Duodenal mucosa (tissue), 2 donors: ENCODE measurements around the gene F7.
"Not testable (repeated sequence)": the region's sequence is repeated elsewhere in the genome, so short reads cannot be mapped to it uniquely, and the experiment has no call there.

Experiments
- H3K27ac ChIP-seq: one replicate; pipeline ENCODE4 v1.7.0; 2013; ENCODE audit warnings: low read depth, low read length
- H3K27me3 ChIP-seq, 2 donors: one replicate each; pipeline ENCODE4 v1.7.0; 2013; ENCODE audit warnings: low read length in 2 of 2, control low read depth in 1 of 2; ENCODE audit not compliant: insufficient read depth in 2 of 2, control insufficient read depth in 1 of 2
- H3K36me3 ChIP-seq, 2 donors: one replicate each; pipeline ENCODE4 v1.7.0; 2013; ENCODE audit warnings: low read length in 2 of 2, control low read depth in 1 of 2; ENCODE audit not compliant: insufficient read depth in 2 of 2, control insufficient read depth in 1 of 2
- H3K4me1 ChIP-seq, 2 donors: one replicate each; pipeline ENCODE4 v1.7.0; 2013; ENCODE audit warnings: low read length in 2 of 2, control low read depth in 1 of 2; ENCODE audit not compliant: insufficient read depth in 2 of 2, control insufficient read depth in 1 of 2
- H3K4me3 ChIP-seq, 2 donors: one replicate each; pipeline ENCODE4 v1.7.0; 2013; ENCODE audit warnings: low read length in 2 of 2, low read depth in 1 of 2
- H3K9ac ChIP-seq, 2 donors: one replicate each; pipeline ENCODE4 v1.7.0; 2013; ENCODE audit warnings: low read length in 2 of 2, low read depth in 1 of 2
- H3K9me3 ChIP-seq, 2 donors: one replicate each; pipeline ENCODE4 v1.7.0; 2013; ENCODE audit warnings: low read length in 2 of 2, control low read depth in 1 of 2; ENCODE audit not compliant: control insufficient read depth in 1 of 2

F7 gene

DNA sequence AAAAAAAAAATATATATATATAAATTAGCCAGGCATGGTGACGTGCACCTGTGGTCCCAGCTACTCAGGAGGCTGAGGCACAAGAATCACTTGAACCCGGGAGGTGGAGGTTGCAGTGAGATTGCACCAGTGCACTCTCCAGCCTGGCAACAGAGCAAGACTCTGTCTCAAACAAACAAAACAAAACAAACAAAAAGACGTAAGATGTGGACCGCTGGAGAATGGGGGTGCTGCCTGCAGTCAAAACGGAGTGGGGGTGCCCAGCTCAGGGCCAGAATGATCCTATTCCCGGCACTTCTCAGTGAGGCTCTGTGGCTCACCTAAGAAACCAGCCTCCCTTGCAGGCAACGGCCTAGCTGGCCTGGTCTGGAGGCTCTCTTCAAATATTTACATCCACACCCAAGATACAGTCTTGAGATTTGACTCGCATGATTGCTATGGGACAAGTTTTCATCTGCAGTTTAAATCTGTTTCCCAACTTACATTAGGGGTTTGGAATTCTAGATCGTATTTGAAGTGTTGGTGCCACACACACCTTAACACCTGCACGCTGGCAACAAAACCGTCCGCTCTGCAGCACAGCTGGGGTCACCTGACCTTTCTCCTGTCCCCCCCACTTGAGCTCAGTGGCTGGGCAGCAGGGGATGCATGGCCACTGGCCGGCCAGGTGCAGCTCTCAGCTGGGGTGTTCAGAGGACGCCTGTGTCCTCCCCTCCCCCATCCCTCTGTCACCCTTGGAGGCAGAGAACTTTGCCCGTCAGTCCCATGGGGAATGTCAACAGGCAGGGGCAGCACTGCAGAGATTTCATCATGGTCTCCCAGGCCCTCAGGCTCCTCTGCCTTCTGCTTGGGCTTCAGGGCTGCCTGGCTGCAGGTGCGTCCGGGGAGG, at the start of gene F7:
Gene F7 (plus strand): TSS at position 760 of the 889 bp plus-strand sequence. CDS start 51 bp downstream, at position 811.
- Histone ChIP-seq H3K4me1 (peaks cover 4 to 10% of the 10 kb centered on the region in 2 donors), H3K4me3 (no peak within 1 kb of the TSS), H3K27me3 (peaks cover 0 to 9% of the 10 kb centered on the region in 2 donors), H3K27ac (no peak within 1 kb of the TSS), H3K36me3 (no peaks in the 10 kb centered on the region), H3K9me3 (no peaks in the 10 kb centered on the region), H3K9ac (no peak within 1 kb of the TSS)

DNA sequence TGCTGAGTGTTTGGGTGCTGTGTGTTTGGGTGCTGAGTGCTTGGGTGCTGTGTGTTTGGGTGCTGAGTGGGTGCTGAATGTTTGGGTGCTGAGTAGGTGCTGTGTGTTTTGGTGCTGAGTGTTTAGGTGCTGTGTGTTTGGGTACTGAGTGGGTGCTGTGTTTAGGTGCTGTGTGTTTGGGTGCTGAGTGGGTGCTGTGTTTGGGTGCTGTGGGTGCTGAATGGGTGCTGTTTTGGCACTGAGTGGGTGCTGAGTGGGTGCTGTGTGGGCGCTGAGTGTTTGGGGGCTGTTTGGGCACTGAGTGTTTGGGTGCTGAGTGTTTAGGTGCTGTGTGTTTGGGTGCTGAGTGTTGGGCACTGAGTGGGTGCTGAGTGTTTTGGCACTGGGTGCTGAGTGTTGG, 48.5 kb upstream of the F7 start:
- H3K4me3 ChIP-seq, result no peak overlapping the region
- H3K27me3 ChIP-seq, result peaks cover 0 to 2% of the 10 kb centered on the region in 2 donors
- H3K9me3 ChIP-seq, result peaks cover 0 to 4% of the 10 kb centered on the region in 2 donors
- H3K27ac ChIP-seq, result no peak overlapping the region
- no peaks in the 10 kb centered on the region for H3K4me1 ChIP-seq
- H3K9ac ChIP-seq, result no peak overlapping the region
- H3K36me3 ChIP-seq, result peaks cover 0 to 7% of the 10 kb centered on the region in 2 donors

DNA sequence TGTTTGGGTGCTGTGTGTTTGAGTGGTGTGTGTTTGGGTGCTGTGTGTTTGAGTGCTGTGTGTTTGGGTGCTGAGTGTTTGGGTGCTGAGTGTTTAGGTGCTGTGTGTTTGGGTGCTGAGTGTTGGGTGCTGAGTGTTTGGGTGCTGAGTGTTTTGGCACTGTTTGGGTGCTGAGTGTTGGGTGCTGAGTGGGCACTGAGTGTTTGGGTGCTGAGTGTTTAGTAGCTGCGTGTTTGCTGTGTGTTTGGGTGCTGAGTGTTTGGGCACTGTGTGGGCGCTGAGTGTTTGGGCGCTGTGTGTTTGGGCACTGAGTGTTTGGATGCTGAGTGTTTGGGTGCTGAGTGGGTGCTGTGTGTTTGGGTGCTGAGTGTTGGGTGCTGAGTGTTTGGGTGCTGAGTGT, 48.0 kb upstream of the F7 start:
- H3K9ac ChIP-seq, H3K9me3 ChIP-seq, H3K27ac ChIP-seq, H3K4me3 ChIP-seq, H3K4me1 ChIP-seq, H3K27me3 ChIP-seq, H3K36me3 ChIP-seq: not testable (repeated sequence)

DNA sequence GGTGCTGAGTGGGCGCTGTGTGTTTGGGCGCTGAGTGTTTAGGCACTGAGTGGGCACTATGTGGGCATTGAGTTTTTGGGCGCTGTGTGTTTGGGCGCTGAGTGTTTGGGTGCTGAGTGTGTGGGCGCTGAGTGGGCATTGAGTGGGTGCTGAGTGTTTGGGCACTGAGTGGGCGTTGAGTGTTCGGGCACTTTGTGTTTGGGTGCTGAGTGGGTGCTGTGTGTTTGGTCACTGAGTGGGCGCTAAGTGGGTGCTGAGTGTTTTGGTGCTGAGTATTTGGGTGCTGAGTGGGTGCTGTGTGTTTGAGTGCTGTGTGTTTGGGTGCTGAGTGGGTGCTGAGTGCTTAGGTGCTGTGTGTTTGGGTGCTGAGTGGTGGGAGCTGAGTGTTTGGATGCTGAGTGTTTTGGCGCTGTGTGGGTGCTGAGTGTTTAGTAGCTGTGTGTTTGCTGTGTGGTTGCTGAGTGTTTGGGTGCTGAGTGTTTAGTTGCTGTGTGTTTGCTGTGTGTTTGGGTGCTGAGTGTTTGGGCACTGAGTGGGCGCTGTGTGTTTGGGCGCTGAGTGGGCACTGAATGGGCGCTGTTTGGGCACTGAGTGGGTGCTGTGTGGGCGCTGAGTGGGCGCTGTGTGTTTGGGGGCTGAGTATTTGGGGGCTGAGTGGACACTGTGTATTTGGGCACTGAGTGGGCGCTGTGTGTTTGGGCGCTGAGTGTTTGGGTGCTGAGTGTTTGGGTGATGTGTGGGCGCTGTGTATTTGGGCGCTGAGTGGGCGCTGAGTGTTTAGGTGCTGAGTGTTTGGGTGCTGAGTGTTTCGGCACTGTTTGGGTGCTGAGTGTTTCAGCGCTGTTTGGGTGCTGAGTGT, 47.2 kb upstream of the F7 start:
- Histone ChIP-seq H3K4me3 (no peak overlapping the region), H3K36me3 (no peaks in the 10 kb centered on the region), H3K9ac (no peak overlapping the region), H3K4me1 (no peaks in the 10 kb centered on the region), H3K27me3 (peaks cover 0 to 2% of the 10 kb centered on the region in 2 donors), H3K27ac (no peak overlapping the region), H3K9me3 (peaks cover 0 to 4% of the 10 kb centered on the region in 2 donors)

DNA sequence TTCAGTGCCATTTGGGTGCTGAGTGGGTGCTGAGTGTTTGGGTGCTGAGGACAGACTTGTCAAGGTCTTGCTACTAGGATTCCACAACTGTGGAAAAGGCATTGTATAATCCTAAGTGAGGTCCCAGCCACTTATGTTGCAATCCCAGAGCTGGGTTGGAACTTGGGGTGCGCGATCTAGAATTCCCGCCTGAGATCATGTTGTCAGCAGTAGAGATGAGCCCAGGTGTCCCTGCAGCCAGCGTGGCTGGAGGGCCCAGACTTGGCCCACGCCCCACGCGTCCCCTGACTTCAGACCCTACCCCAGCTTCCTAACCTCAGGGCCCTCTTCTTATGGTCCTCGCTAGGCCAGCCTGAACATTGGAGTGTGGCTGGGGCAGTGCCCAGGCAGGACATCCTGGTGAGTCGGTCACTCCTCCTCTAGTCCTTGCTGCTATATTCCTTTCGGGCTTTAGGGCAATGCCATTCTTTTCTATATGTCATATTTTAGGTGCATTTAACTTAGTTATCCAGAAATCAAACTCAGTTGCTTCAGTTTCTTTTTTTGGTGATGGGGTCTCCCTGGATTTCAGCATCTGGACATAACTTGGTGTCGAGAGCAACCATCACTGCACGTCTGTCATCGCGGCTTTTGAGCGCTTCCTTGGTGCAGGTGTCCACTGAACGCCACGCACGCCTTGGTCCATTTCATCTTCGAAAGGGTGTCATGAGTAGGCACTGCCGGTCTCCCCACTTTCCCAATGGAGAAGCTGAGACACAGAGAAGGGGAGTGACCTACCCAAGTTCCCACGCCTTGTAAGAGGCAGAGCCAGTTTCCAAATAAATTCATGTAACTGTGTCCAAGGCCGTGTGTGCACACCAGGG, 46.4 kb upstream of the F7 start:
- Histone ChIP-seq H3K9ac (no peak overlapping the region), H3K4me3 (no peak overlapping the region), H3K9me3 (peaks cover 0 to 4% of the 10 kb centered on the region in 2 donors), H3K4me1 (no peaks in the 10 kb centered on the region), H3K27ac (no peak overlapping the region), H3K27me3 (peaks cover 0 to 2% of the 10 kb centered on the region in 2 donors), H3K36me3 (no peaks in the 10 kb centered on the region)

DNA sequence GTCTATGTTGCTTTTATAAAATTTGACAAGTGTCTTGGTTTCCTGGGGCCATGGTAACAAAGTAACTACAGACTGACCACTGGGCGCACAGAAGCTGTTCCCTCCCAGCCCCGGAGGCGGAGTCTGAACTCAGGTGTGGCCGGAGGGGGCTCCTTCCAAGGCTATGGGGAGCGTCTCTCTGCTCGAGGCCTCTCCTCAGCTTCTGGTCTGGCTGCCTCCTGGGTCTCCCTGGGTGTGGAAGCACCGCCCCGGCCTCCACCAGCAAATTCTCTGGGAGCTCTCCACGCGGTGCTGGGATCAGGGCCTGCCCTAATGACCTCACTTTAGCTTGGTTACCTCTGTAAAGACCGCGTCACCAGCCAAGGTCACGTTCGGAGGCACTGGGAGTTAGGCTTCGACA, 45.7 kb upstream of the F7 start:
- Histone ChIP-seq H3K9ac (no peak overlapping the region), H3K9me3 (peaks cover 0 to 4% of the 10 kb centered on the region in 2 donors), H3K27me3 (peaks cover 0 to 2% of the 10 kb centered on the region in 2 donors), H3K36me3 (peaks cover 0 to 4% of the 10 kb centered on the region in 2 donors), H3K4me1 (no peaks in the 10 kb centered on the region), H3K27ac (no peak overlapping the region), H3K4me3 (no peak overlapping the region)

DNA sequence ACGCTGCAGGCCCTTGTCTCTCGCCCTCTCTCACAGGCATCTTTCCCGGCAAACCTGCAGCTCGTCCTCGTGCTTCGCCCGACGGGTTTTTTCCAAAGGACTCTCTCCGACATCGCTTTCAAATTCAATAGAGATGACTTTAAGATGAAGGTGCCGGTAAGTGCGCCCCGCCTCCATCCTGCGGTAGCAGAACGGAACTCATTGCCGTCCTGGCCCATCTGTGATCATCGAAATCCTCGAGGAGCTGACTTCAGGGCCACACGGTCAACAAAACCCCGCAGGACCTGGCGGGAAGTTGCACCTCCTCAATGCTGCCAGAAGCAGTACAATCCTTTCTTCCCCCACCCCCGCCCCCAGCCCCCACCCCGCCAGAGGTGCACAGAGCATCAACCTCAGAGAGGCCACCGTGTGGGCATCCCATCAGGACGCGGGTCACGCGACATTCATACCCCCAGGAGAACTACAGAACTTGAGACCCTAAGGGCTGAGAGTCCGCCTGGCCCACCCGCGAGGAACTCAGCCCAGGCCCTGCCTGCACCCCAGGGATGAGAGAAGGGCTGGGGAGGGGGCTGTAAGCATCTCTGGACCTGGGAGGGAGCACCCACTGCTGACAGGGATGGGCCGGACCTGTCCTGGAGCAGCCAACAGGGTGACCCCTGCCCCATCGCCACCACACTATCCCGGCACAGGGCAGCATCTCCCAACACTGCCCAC, 44.9 kb upstream of the F7 start:
- Histone ChIP-seq H3K27me3 (no peaks in the 10 kb centered on the region), H3K27ac (no peak overlapping the region), H3K9me3 (peaks cover 0 to 4% of the 10 kb centered on the region in 2 donors), H3K9ac (no peak overlapping the region), H3K36me3 (peaks cover 0 to 5% of the 10 kb centered on the region in 2 donors), H3K4me3 (no peak overlapping the region), H3K4me1 (no peaks in the 10 kb centered on the region)

DNA sequence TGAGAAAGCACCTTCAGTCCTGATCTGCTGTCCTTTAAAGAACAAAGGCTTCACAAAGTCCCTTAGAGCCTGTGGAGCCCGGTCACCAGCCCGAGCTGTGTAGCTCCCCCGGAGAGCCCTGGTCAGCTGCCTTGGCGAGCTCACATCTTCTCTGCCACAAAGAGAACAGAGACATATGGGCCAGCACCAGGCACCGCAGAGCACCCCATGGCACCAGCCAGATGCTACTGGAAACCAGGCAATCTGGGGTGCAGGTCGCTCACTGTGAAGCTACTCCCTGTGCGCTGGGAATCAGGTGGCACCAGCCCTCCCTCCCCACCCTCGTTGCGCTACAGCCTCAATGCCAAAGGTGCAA, 44.3 kb upstream of the F7 start:
- Histone ChIP-seq H3K9ac (no peak overlapping the region), H3K4me3 (no peak overlapping the region), H3K36me3 (peaks cover 0 to 5% of the 10 kb centered on the region in 2 donors), H3K27me3 (no peaks in the 10 kb centered on the region), H3K9me3 (peaks cover 0 to 4% of the 10 kb centered on the region in 2 donors), H3K27ac (no peak overlapping the region), H3K4me1 (no peaks in the 10 kb centered on the region)

DNA sequence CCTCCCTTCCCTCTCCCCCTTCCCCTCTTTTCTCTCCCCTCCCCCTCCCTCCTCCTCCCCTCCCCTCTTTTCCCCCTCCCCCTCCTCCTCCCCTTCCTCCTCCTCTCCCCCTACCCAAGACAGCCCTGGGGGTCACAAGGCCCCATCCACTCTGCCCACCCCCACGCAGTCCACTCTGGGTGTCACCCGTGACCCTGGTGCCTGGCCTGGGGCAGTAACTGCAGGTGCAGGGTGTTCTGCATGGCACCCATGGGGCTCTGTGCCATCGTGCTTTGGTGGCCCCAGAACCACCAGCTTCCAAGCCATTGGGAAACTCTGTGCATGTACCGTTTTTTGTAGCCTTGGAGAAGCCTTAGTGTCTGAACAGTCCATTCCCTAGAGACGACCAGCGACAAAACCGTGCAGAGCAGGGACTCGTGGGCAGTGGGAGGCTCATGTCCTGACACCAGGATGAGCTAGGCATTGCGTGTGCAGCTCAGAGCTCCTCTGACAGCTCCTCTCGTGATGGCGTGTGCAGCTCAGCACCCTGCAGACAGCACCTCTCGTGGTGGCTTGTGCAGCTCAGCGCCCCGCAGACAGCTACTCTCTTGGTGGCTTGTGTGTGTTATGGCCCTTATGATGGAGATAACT, 43.7 kb upstream of the F7 start:
- peaks cover 0 to 5% of the 10 kb centered on the region in 2 donors for H3K36me3 ChIP-seq
- H3K27ac ChIP-seq, result no peak overlapping the region
- H3K4me1 ChIP-seq, result no peaks in the 10 kb centered on the region
- no peak overlapping the region for H3K9ac ChIP-seq
- no peaks in the 10 kb centered on the region for H3K27me3 ChIP-seq
- no peak overlapping the region for H3K4me3 ChIP-seq
- H3K9me3 ChIP-seq, result peaks cover 0 to 4% of the 10 kb centered on the region in 2 donors
